Measurements from ENCODE around the gene AFF3. TPM values are rescaled to one million over a fixed set of nuclear protein-coding genes. Genes with fewer than 3 reads are reported as not detected.

Gene AFF3
- total RNA-seq, 4 donors from 2014 or later, result 2.1 to 7.3 (median 3.5) TPM

- no peak overlapping the region for H3K4me3 ChIP-seq (ENCODE audit: low read depth, poor library complexity, severe bottlenecking)
- DNase-seq (ENCODE audit: low spot score in 2 of 2), result no peak
- no peak for TF ChIP-seq POLR2A (IDR thresholded peaks at IDR 0.05)
- TF ChIP-seq CTCF (IDR thresholded peaks at IDR 0.05), result no peak
- 73 to 84% methylated on average over 6 of the region's 6 CpGs for WGBS, 2 donors
- intact Hi-C loops (cut with DNase I; ENCODE audit: low total_unique reads), result no loop called here
Observed at GRCh38 chr2:99811544-99811943, 330.8 kb downstream of the AFF3 start.

- 64 to 67% methylated on average over 4 of the region's 4 CpGs for WGBS, 2 donors
- intact Hi-C loops (cut with DNase I; ENCODE audit: low total_unique reads), result no loop called here
- no peak for TF ChIP-seq CTCF (IDR thresholded peaks at IDR 0.05)
- TF ChIP-seq POLR2A (IDR thresholded peaks at IDR 0.05), result no peak
Observed at GRCh38 chr2:99810225-99810624, 332.2 kb downstream of the AFF3 start.

GRCh38 chr2:99809259-99809900 is 333.0 kb downstream of the AFF3 start:
- no peak for DNase-seq (ENCODE audit: low spot score in 2 of 2)
- TF ChIP-seq POLR2A (IDR thresholded peaks at IDR 0.05), result no peak
- TF ChIP-seq CTCF (IDR thresholded peaks at IDR 0.05), result no peak
- H3K4me3 ChIP-seq (ENCODE audit: low read depth, poor library complexity, severe bottlenecking), result no peak overlapping the region
- intact Hi-C loops (cut with DNase I; ENCODE audit: low total_unique reads), result no loop called here
- 78 to 81% methylated on average over 8 of the region's 8 CpGs for WGBS, 2 donors

More at GRCh38 chr2:99810225-99810624, 332.2 kb downstream of the AFF3 start:
- no peak for DNase-seq (ENCODE audit: low spot score in 2 of 2)
- H3K4me3 ChIP-seq (ENCODE audit: low read depth, poor library complexity, severe bottlenecking), result no peak overlapping the region

- no peak overlapping the region for H3K4me3 ChIP-seq (ENCODE audit: low read depth, poor library complexity, severe bottlenecking)
- intact Hi-C loops (cut with DNase I; ENCODE audit: low total_unique reads), result no loop called here
- TF ChIP-seq POLR2A (IDR thresholded peaks at IDR 0.05), result no peak
- no peak for TF ChIP-seq CTCF (IDR thresholded peaks at IDR 0.05)
- 60 to 68% methylated on average over 4 of the region's 4 CpGs for WGBS, 2 donors
- DNase-seq (ENCODE audit: low spot score in 2 of 2), result no peak
Observed at GRCh38 chr2:99808361-99809200, 333.8 kb downstream of the AFF3 start.

GRCh38 chr2:99806758-99807157 is 335.6 kb downstream of the AFF3 start:
- WGBS, 2 donors, result 93 to 98% methylated on average over 4 of the region's 4 CpGs
- intact Hi-C loops (cut with DNase I; ENCODE audit: low total_unique reads), result no loop called here
- no peak overlapping the region for H3K4me3 ChIP-seq (ENCODE audit: low read depth, poor library complexity, severe bottlenecking)
- DNase-seq (ENCODE audit: low spot score in 2 of 2), result no peak
- TF ChIP-seq POLR2A (IDR thresholded peaks at IDR 0.05) (no peak), CTCF (IDR thresholded peaks at IDR 0.05) (no peak)

All from lower leg skin (tissue), 4 donors.